Fibroblast of the aortic adventitia (primary cell): Measurements from ENCODE around the gene RHO. TPM values are rescaled to one million over a fixed set of nuclear protein-coding genes. Genes with fewer than 3 reads are reported as not detected.

ENCODE experiments used
- DNase-seq: peaks from one replicate; pipeline ENCODE4 v3.0.0-alpha.2; 2010; ENCODE audit warnings: low read depth
- H3K4me3 ChIP-seq: 2 replicates; pipeline ENCODE4 v1.5.1; 2011; ENCODE audit warnings: low read depth, mild to moderate bottlenecking, control low read depth, low read length, moderate library complexity
- CTCF ChIP-seq: IDR thresholded peaks from 2 replicates; pipeline ENCODE4 v1.5.1; 2011; ENCODE audit warnings: mild to moderate bottlenecking, low read length, control low read depth, inconsistent platforms; ENCODE audit not compliant: insufficient read depth
- total RNA-seq: library from RNA; depleted of rRNA; stranded (reverse); fragments of >200 nt; gene quantifications from 2 replicates; pipeline ENCODE4 v1.2.3, GENCODE V29; 2012; ENCODE audit warnings: low replicate concordance

Gene RHO
- total RNA-seq, 1 donor = not detected

GRCh38 chr3:129548104-129548965, 19.9 kb downstream of the RHO start:
- no peak overlapping the region for H3K4me3 ChIP-seq
- DNase-seq = no peak
- no peak for TF ChIP-seq CTCF

- DNase-seq = no peak
- H3K4me3 ChIP-seq = no peak overlapping the region
These were observed 20.8 kb downstream of the RHO start for GRCh38 chr3:129549006-129549800.

GRCh38 chr3:129549805-129550204, 21.4 kb downstream of the RHO start:
- no peak overlapping the region for H3K4me3 ChIP-seq
- TF ChIP-seq CTCF = no peak
- no peak for DNase-seq

More at GRCh38 chr3:129549006-129549800, 20.8 kb downstream of the RHO start:
- TF ChIP-seq CTCF = no peak

GRCh38 chr3:129552287-129553050, 24.0 kb downstream of the RHO start:
- no peak for TF ChIP-seq CTCF
- no peak for DNase-seq
- H3K4me3 ChIP-seq = no peak overlapping the region

- no peak overlapping the region for H3K4me3 ChIP-seq
- DNase-seq = no peak
- no peak for TF ChIP-seq CTCF
These were observed 24.7 kb downstream of the RHO start for GRCh38 chr3:129553171-129553570.

- no peak for TF ChIP-seq CTCF
- no peak for DNase-seq
- no peak overlapping the region for H3K4me3 ChIP-seq
These were observed 25.3 kb downstream of the RHO start for GRCh38 chr3:129553719-129554118.
